Ecto neural progenitor cell (in vitro differentiated cells): ENCODE results near the gene BEST3.
"Not testable (repeated sequence)": the region's sequence is repeated elsewhere in the genome, so short reads cannot be mapped to it uniquely, and the experiment has no call there.

ENCODE experiments used
- DNase-seq: peaks from one replicate; pipeline ENCODE4 v3.0.0-alpha.2; 2018; ENCODE audit warnings: low spot score

The BEST3 gene

DNA sequence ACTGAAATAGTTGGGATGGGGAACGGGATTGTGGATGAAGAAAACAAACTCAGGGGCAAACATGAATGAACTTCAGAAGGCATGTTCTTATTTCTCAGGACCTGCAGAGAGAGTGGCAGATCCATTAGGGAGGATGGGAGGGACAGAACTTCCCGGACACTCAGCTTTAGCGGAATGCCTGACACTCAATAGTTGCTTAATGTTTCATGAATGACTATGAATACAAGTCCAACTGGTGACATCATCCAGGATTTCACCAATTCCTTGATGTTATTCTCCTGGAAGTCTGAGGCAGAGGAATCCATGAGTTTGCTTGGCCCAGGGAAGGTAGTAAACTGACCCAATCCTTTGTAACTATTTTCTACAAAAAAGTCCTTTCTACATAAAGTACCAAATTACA, 50.6 kb downstream of the BEST3 start:
- DNase-seq: no peak

DNA sequence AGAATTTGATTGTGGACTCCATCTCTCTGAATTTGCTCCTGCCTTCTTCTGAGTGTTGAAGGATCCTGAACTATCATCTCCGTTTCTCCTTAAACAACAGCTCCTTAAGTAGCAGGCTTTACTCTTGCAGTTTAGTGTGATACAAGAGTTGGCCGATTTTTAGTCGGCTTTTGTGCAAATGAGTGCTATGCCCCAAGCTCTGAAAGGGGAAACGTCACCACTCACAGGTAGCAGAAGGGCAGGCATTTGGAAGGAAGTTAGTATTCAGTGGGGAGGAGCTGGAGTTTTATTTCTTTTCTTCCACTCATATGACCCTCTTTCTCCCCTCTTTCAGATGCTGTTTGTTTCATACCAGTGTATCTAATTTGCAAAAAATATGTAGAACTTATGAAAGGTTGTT, 51.9 kb downstream of the BEST3 start:
- DNase-seq: no peak

DNA sequence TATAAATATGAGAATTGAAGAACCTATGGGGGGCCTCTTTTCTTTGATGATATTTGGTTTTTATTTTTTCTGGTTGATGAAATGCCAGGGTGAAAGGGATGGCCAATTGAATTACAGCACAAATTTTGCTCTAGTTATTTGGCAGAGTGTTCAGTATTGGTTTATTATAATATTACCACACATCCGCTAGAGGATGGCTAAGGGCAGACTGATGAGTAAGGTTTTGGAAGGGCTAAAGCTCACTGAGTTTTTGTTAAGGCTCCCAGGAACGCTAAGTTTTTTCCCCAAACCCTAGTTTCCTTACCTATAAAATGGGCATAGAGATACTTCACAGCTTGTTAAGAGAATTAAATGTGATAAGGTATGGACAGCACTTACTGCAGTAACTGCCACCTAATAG, 54.1 kb downstream of the BEST3 start:
- DNase-seq: no peak

DNA sequence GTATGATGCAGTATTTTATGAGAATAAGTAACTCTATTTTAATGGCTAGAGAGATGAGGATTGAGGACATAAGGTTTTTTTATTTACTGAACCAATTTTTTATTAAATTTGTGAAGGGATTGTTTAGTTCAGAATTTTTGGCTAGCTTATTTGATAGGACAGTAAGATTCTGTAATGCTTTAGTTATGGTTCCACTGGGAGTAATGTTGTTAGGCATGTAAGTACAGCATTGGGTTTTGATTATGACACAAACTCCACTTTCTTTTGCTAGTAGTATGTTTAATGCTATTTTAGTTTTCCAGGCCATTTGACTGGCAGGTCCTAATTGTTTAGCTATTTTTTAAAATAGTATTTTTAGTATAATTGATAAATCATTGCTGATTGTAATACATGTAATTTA, 54.6 kb downstream of the BEST3 start:
- no peak for DNase-seq

DNA sequence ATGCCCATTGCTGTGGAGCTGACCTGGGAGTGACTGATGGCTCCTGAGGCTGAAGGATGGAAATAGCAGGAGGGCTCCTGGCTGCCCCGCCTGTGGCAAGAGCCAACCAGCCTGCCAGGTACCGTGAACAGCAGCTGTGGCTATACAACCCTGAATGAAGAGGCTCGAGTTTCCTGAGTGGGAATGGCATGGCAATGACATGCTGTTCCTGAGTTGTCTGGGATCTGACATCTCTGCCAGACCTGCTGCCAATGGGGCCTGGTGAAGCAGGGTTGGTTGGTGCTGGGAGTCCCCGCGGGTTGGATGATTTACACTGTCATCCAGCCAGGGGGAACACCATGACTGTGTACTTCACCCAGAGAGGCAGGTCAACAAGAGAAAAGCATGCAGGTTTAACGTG, 56.6 kb downstream of the BEST3 start:
- DNase-seq: no peak

DNA sequence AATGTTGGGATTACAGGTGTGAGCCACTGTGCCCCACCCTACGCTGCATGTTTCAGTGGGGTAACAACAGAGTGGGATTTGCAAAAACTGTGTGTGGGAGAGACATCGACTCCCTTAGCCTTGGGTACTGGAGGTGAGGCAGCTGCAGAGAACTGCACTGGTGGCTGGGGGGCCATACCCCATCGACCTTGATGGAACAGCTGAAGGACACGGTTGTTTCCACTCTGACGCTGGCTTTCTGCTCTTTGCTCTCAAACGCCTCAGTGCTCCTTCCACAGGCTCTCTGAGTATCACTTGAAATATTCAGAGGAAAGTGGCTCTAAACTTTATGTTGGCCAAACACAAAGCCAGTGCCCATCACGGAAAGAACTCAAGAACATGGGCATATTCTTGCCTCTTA, 57.6 kb downstream of the BEST3 start:
- no peak for DNase-seq

DNA sequence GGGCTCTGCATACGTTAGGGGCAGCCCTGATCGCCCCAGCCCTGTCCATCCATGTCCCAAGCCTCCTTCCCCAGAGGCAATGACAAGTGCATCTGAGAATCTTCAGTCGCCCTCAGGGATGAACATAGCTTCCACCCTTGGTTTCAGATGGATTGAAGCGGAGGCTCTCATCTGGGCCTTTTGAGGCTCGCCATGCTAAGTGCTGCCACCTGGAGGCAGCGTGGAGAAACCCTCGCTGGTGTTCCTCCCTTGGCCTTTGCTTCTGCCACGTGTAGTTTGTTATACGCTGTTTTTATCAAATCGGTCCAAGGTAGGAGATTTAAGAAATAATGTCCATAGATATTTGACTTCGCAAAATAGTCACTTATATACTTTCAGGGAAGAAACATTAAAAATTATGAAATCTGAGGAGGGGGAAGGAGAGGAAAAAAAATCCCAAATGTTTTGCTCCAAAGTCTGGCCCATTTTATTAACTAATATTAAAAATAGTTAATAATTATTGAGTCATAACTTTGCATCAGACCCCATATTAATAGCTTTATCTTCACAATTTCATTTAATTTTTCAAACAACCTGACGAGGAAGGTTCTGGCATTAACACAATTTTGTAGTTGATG, 59.6 kb downstream of the BEST3 start:
- peak; percentile 78 for DNase-seq

DNA sequence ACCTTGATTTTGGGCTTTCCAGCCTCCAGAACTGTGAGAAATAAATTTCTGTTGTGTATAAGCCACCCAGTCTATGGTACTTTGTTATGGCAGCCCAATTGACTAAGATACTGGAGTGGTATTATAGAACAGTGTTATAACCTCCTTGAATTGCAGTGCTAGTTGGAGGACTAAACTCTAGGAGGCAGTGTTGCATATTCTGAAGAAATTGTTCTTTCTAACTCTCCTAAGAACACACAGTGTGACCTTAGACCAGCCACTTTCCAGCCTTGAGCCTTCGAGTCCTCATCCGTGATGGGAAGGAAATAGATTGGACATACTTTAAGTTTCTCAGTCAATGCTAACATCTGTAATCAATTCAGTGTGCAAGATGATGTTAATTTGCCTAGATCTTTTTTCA, 66.0 kb downstream of the BEST3 start:
- no peak for DNase-seq

DNA sequence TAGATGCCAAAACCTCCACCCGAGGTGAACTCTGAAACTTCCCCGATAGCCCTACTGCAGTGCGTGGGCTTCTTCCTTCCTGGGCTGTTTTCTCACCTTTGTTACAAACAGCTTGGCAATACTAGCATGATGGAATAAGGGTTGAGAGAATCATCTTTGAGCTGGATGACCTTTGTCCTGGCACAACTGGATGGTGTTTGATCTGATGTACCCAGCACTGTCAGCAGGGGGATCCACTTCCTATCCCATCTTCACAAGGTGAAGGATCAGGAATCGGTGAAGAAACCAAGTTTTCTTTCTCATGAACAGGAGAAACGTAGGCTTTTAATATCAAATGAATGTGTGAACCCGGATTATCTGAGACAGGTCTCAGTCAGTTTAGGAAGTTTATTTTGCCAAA, 68.9 kb downstream of the BEST3 start:
- DNase-seq: no peak

DNA sequence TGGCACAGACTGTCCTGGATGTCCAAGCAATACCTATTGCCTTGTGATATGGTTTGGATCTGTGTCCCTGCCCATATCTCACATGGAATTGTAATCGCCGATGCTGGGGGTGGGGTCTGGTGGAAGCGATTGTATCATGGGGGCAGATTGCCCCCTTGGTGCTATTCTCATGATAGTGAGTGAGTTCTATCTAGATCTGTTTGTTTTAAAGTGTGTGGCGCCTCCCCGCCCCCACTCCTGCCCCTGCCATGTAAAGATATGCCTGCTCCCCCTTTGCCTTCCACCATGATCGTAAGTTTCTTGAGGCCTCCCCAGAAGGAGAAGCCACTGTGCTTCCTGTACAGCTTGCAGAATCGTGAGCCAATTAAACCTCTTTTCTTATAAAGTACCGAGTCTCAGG, 71.6 kb downstream of the BEST3 start:
- no peak for DNase-seq

DNA sequence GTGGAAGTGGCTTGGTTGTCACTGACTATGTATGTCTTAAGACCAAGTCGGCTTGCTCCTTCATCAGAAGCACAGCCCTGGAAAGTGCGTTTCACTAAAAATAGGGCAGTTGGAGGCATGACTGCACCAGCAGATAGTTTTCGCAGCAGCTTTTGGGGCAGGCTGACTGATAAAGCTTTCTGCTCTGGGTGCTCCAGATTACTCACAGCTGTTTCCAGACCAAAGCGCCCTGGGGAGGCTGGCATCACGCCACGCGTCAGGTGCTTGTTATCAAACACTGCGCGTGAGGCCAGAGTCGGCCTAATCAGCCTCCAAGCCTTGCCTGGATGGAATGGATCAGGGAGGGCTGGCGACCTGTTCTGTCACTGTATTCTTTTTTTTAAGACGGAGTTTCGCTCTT, 75.1 kb downstream of the BEST3 start:
- no peak for DNase-seq

DNA sequence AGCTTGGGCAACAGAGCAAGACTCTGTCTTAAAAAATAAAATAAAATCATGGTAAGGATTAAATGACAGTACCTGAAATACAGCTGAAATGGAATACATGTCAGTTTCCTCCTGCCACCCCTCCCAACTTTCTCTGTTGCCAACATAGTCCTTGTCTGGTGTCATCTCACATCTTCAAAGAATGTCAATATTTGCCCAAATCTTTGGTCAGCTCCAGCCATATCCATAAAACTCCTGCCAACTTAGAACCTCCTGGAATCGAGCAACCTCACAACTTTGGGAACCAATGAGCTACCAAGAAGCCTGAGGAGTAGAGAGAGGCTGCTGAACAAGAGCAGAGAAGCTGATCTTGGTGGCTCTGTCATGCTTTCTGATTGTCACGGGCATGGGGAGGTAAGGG, 77.6 kb downstream of the BEST3 start:
- DNase-seq: no peak

DNA sequence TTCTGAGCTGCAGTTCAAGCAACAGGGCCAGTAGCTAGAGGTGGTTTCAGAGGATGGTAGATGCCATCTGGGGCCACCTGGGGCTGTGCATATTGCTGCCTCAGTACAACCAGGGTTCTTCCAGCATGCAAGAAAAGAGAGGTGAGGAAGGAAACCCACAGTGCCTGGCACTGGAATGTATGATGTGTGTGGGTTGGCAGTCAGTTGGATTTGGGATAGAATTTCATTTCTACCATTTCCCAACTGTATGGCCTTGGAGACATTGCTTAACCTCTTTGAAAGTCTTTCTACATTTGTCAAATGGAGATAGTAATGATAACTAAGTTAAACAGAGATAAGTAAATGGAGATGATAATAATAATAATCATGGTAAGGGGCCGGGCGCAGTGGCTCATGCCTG, 78.2 kb downstream of the BEST3 start:
- no peak for DNase-seq

DNA sequence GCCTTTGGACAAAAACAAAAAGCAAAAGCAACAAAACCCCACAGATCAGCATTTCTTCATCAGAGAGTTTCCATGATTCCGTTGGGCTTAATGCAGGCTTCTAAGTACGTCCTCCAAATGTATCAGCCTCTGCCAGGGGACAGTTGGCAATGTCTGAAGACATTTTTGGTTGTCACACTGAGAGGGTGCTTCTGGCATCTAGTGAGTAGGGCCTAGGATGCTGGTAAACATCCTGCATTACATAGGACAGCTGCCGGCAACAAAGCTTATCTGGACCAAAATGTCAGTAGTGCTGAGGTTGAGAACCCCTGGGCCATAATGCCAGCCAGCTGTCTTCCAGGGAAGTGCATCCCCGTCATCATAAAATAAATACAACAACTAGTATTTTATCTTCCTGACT, 79.0 kb downstream of the BEST3 start:
- no peak for DNase-seq

DNA sequence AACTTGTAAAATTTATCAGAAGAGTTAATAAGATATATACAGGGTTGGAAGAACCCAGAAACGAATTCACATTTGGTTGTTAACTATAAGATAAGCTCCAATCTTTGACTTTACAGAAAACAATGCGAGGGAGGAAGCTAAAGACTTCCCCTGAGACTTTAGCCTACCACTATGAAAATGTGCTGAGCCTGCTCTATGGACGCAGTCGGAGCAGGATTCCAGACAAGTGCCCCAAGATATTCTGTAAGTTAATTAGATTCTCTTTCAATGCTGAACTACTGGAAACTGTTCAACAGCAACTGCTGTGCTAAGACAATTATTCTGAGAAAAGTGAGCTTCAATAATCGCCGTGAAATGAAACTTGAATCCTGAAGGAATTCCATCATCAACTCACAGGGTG, 80.1 kb downstream of the BEST3 start:
- DNase-seq: no peak

DNA sequence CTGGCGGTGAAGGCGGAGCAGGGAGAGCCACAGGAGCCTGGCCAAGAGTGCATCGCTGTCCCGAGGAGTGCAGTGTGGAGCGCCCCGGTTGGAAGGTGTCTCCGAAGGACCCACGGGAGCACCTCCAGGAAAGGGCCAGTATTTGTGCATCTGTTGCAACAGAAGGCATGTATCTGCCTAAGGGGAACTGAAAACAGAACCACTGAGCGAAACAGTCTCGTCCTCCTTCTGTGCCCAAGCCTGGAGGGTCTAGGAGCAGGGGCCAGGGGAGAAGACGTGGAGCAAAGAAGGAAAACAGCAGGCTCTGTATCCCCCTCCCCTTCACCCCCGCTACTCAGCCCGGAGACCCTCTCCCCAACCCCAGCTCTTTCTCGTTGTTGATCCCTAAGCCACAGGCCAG, 83.1 kb downstream of the BEST3 start:
- no peak for DNase-seq

DNA sequence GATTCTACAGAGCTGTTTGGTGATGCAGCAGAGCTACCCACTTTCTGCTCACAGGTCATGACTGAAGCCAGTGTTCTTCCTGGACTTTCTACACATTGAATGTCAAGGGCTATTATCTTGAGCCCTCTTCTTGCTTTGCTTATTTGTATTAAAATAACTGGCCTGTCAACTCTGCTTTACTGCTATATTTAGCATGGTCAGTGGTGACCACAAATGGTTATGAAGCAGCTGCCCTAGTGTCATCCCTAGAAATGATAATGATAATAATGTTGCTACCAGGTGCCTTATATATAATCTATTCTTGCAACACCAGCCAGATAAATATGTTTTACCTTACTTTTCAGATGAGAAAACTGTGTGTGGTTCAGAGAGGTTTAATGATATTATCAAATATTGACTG, 85.8 kb downstream of the BEST3 start:
- DNase-seq: no peak

DNA sequence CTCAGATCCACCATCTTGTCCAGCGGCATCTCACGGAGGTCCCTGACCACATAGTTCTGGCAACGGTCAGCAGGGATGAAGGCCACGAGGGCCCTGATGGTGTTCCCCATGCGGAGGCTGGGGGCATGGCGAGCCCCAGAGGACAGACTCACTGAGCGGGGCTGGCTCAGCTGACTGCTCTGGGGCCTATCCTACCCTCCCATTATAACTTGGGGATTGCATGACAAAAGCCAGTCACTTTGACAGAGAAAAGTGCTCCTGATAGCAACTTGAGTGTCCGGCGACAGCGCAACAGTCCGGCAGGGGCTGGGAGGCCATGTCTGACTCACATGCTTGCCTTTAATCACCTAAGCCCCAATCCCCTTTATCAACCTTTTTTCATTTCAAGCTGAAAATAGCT, 88.4 kb downstream of the BEST3 start, which contains the start of gene LRRC10:
Gene LRRC10, minus strand, starts transcription at position 179 of the 400 bp plus-strand sequence. Its CDS starts 69 bp downstream, at position 110.
- DNase-seq: no peak

DNA sequence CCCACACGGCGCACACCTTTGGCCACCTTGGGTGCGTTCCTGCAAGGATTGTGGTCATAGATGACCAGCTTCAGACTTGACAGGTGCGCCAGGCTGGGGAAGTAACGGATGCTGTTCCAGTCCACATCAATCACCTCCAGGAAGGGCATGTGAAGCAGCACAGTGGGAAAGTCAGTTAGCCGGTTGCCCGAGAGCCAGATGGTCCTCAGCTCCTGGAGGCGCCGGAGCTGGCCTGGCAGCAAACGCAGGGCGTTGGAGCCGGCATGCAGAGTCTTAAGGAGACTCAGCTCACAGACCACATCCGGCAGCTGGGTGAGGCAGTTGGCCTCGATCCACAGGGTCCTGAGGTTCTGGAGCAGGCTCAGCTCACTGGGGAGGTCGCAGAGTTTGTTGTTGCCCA, 89.0 kb downstream of the BEST3 start:
- no peak for DNase-seq

DNA sequence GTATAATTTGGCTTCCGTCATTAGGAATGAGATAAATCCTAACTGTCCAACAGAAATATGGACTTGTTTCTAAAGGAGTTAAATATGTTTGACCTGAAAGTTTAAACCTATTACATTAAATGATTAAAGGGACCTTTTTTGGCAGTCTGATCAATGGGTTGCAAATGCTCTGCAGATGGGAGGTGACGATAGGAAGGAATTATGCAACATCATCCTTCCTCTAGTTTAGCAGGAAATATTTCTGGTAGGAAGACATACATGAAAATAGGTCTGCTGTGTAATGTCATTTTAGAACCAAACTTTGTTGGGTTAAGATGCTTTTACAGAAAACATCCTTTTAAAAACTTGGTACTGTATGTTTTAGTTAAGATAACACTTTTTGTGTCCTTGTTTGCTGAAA, 91.0 kb downstream of the BEST3 start:
- no peak for DNase-seq

DNA sequence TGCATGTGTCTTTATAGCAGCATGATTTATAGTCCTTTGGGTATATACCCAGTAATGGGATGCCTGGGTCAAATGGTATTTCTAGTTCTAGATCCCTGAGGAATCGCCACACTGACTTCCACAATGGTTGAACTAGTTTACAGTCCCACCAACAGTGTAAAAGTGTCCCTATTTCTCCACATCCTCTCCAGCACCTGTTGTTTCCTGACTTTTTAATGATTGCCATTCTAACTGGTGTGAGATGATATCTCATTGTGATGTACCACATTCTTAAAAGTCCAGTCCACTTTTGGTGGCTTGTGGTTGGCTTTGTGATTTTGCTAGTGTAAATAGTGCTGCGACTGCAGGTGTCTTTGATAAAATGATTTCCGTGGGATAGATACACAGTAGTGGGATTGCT, 94.8 kb downstream of the BEST3 start:
- DNase-seq: not testable (repeated sequence)
